GM19468 (cell line): ENCODE measurements around the gene C2orf66.

Source experiments
- ATAC-seq: cut with Tn5 transposase; IDR thresholded peaks from one replicate; pipeline ENCODE4 v1.9.1; 2021; ENCODE audit warnings: mild to moderate bottlenecking, moderate library complexity, moderate number of reproducible peaks; ENCODE audit not compliant: unreplicated experiment; ENCODE audit errors: extremely low read depth

The C2orf66 gene

GRCh38 chr2:196809260-196809659 is at the start of gene C2orf66:
TSS of gene C2orf66 (minus strand) at chr2:196809355. CDS start at chr2:196809336, 19 bp downstream.
- ATAC-seq: no peak

GRCh38 chr2:196854629-196855028 is 45.5 kb upstream of the C2orf66 start:
- no peak for ATAC-seq

GRCh38 chr2:196853301-196854087 is 44.3 kb upstream of the C2orf66 start:
- no peak for ATAC-seq

GRCh38 chr2:196851088-196851487 is 41.9 kb upstream of the C2orf66 start:
- ATAC-seq: no peak

- ATAC-seq: no peak
Observed at GRCh38 chr2:196849895-196850294, 40.7 kb upstream of the C2orf66 start.

GRCh38 chr2:196846295-196846694 is 37.1 kb upstream of the C2orf66 start:
- no peak for ATAC-seq

- ATAC-seq: no peak
Observed at GRCh38 chr2:196845371-196845770, 36.2 kb upstream of the C2orf66 start.

GRCh38 chr2:196840171-196840570 is 31.0 kb upstream of the C2orf66 start:
- no peak for ATAC-seq

- no peak for ATAC-seq
Observed at GRCh38 chr2:196839574-196839973, 30.4 kb upstream of the C2orf66 start.

GRCh38 chr2:196836440-196836839 is 27.3 kb upstream of the C2orf66 start:
- ATAC-seq: no peak

GRCh38 chr2:196830701-196831100 is 21.5 kb upstream of the C2orf66 start:
- no peak for ATAC-seq

- no peak for ATAC-seq
Observed at GRCh38 chr2:196827356-196827755, 18.2 kb upstream of the C2orf66 start.

- ATAC-seq: no peak
Observed at GRCh38 chr2:196823750-196824522, 14.8 kb upstream of the C2orf66 start.

- ATAC-seq: no peak
Observed at GRCh38 chr2:196821195-196821594, 12.0 kb upstream of the C2orf66 start.

GRCh38 chr2:196808083-196808665 is 981 bp downstream of the C2orf66 start:
- no peak for ATAC-seq

- no peak for ATAC-seq
Observed at GRCh38 chr2:196804381-196804780, 4.8 kb downstream of the C2orf66 start.

- no peak for ATAC-seq
Observed at GRCh38 chr2:196802401-196802800, 6.8 kb downstream of the C2orf66 start.

GRCh38 chr2:196801674-196802261 is 7.4 kb downstream of the C2orf66 start:
- ATAC-seq: no peak

- no peak for ATAC-seq
Observed at GRCh38 chr2:196798980-196799379, 10.2 kb downstream of the C2orf66 start.

- no peak for ATAC-seq
Observed at GRCh38 chr2:196792865-196793264, 16.3 kb downstream of the C2orf66 start.
